ENCODE results near the gene CLCN6. TPM values are rescaled to one million over a fixed set of nuclear protein-coding genes. Genes with fewer than 3 reads are reported as not detected.

Gene CLCN6
- total and polyA plus RNA-seq, 2 of the 13 experiments (the other 11 are each of a cell fraction or from before 2014, with no cell fraction given) = 14.9 to 19.3 TPM

DNA sequence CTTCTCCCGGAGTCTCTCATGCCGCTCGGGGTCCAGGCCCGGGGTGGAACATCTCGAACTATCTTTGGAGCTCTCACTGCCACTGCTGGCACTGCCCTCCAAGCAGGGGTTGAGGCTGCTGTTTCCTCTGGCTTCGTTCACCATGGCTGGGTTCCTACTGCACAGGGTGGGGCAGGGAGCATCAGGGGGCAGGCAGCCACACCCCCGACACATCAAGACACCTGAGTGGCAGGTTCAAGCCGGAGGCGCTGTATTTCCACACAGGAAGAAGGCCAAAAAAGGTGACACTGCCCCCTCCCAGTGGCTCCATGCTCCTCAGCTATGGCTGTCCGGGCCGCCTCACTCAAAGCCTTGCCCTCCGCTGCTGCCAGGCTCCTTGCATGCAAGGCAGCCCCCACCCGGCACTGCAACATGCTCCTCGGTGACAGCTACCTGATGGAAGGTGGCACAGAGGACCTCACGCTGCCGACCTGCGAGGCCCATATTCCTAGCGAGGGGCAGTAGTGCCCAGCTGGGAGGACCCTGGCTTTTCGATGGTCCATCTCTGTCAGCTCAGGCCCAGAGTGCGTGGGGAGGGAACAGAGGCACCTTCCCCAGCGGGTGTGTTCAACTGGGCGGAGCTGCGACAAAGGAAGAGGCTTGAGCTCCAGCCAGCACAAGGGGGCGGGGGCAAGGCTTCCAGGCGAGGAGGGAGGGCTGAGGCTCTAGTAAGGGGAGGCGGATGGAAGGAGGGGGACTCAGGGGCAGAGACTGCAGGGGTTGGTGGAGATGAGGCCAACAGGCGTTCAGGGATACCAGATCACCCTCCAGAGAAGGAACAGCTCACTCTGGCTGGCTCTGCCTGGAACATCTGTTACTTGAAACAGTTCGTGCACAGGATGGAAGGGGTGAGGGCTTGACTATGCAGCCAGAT lies 2.8 kb upstream of the CLCN6 start (continued):
- TF ChIP-seq ADNP (CRISPR knock-in tag; IDR thresholded peaks at IDR 0.05) (no peak), SALL1 (CRISPR knock-in tag; IDR thresholded peaks at IDR 0.05) (no peak), ZNF790 (CRISPR knock-in tag; IDR thresholded peaks at IDR 0.05; ENCODE audit: borderline replicate concordance) (no peak), CENPT (CRISPR knock-in tag; IDR thresholded peaks at IDR 0.05; ENCODE audit: low read depth) (no peak), ZNF326 (CRISPR knock-in tag; IDR thresholded peaks at IDR 0.05; ENCODE audit: borderline replicate concordance) (no peak), GZF1 (CRISPR knock-in tag; IDR thresholded peaks at IDR 0.05) (no peak), ZSCAN29 (CRISPR knock-in tag; conservative IDR thresholded peaks at IDR 0.05) (no peak), SIX4 (CRISPR knock-in tag; IDR thresholded peaks at IDR 0.05) (no peak), ZNF12 (CRISPR knock-in tag; IDR thresholded peaks at IDR 0.05) (no peak), ZNF230 (CRISPR knock-in tag; IDR thresholded peaks at IDR 0.05) (no peak), REPIN1 (CRISPR knock-in tag; IDR thresholded peaks at IDR 0.05; ENCODE audit: borderline replicate concordance, low read depth) (no peak), ZNF766 (CRISPR knock-in tag; IDR thresholded peaks at IDR 0.05; ENCODE audit: borderline replicate concordance) (no peak), NRL (CRISPR knock-in tag; IDR thresholded peaks at IDR 0.05; ENCODE audit: borderline replicate concordance) (no peak), GPN1 (CRISPR knock-in tag; IDR thresholded peaks at IDR 0.05; ENCODE audit: borderline replicate concordance) (no peak), PRMT3 (CRISPR knock-in tag; IDR thresholded peaks at IDR 0.05; ENCODE audit: borderline replicate concordance, low read depth) (no peak), ZNF747 (CRISPR knock-in tag; IDR thresholded peaks at IDR 0.05; ENCODE audit: borderline replicate concordance) (no peak), ZNF24 (IDR thresholded peaks at IDR 0.05) (no peak), ZNF343 (CRISPR knock-in tag; IDR thresholded peaks at IDR 0.05) (no peak)
- TF ChIP-seq, protein P1, sequence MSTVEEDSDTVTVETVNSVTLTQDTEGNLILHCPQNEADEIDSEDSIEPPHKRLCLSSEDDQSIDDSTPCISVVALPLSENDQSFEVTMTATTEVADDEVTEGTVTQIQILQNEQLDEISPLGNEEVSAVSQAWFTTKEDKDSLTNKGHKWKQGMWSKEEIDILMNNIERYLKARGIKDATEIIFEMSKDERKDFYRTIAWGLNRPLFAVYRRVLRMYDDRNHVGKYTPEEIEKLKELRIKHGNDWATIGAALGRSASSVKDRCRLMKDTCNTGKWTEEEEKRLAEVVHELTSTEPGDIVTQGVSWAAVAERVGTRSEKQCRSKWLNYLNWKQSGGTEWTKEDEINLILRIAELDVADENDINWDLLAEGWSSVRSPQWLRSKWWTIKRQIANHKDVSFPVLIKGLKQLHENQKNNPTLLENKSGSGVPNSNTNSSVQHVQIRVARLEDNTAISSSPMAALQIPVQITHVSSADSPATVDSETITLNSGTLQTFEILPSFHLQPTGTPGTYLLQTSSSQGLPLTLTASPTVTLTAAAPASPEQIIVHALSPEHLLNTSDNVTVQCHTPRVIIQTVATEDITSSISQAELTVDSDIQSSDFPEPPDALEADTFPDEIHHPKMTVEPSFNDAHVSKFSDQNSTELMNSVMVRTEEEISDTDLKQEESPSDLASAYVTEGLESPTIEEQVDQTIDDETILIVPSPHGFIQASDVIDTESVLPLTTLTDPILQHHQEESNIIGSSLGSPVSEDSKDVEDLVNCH (CRISPR knock-in tag; IDR thresholded peaks at IDR 0.05) = no peak
- TF ChIP-seq, protein P2, sequence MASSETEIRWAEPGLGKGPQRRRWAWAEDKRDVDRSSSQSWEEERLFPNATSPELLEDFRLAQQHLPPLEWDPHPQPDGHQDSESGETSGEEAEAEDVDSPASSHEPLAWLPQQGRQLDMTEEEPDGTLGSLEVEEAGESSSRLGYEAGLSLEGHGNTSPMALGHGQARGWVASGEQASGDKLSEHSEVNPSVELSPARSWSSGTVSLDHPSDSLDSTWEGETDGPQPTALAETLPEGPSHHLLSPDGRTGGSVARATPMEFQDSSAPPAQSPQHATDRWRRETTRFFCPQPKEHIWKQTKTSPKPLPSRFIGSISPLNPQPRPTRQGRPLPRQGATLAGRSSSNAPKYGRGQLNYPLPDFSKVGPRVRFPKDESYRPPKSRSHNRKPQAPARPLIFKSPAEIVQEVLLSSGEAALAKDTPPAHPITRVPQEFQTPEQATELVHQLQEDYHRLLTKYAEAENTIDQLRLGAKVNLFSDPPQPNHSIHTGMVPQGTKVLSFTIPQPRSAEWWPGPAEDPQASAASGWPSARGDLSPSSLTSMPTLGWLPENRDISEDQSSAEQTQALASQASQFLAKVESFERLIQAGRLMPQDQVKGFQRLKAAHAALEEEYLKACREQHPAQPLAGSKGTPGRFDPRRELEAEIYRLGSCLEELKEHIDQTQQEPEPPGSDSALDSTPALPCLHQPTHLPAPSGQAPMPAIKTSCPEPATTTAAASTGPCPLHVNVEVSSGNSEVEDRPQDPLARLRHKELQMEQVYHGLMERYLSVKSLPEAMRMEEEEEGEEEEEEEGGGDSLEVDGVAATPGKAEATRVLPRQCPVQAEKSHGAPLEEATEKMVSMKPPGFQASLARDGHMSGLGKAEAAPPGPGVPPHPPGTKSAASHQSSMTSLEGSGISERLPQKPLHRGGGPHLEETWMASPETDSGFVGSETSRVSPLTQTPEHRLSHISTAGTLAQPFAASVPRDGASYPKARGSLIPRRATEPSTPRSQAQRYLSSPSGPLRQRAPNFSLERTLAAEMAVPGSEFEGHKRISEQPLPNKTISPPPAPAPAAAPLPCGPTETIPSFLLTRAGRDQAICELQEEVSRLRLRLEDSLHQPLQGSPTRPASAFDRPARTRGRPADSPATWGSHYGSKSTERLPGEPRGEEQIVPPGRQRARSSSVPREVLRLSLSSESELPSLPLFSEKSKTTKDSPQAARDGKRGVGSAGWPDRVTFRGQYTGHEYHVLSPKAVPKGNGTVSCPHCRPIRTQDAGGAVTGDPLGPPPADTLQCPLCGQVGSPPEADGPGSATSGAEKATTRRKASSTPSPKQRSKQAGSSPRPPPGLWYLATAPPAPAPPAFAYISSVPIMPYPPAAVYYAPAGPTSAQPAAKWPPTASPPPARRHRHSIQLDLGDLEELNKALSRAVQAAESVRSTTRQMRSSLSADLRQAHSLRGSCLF (CRISPR knock-in tag; IDR thresholded peaks at IDR 0.05; ENCODE audit: borderline replicate concordance) = no peak
- TF ChIP-seq, protein P3, sequence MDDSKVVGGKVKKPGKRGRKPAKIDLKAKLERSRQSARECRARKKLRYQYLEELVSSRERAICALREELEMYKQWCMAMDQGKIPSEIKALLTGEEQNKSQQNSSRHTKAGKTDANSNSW (CRISPR knock-in tag; IDR thresholded peaks at IDR 0.05; ENCODE audit: borderline replicate concordance) = no peak
- TF ChIP-seq, protein P4, sequence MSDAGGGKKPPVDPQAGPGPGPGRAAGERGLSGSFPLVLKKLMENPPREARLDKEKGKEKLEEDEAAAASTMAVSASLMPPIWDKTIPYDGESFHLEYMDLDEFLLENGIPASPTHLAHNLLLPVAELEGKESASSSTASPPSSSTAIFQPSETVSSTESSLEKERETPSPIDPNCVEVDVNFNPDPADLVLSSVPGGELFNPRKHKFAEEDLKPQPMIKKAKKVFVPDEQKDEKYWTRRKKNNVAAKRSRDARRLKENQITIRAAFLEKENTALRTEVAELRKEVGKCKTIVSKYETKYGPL (CRISPR knock-in tag; IDR thresholded peaks at IDR 0.05) = no peak

Data from HepG2 (cell line).